Measurements from ENCODE around the gene AP1S1. TPM values are rescaled to one million over a fixed set of nuclear protein-coding genes. Genes with fewer than 3 reads are reported as not detected.
"Not testable (repeated sequence)": the region's sequence is repeated elsewhere in the genome, so short reads cannot be mapped to it uniquely, and the experiment has no call there.

AP1S1 gene
- total and polyA plus RNA-seq, 3 donors from 2014 or later, result 31.7 to 54.8 (median 46.3) TPM

- intact Hi-C loops (cut with DNase I; ENCODE audit: low total_unique reads), result no loop called here
- Histone ChIP-seq H3K27ac (no peak overlapping the region), H3K36me3 (ENCODE audit: low read depth, missing control alignments) (no peaks in the 10 kb centered on the region), H3K27me3 (no peaks in the 10 kb centered on the region), H3K4me3 (no peak overlapping the region), H3K4me1 (no peaks in the 10 kb centered on the region), H3K9me3 (no peaks in the 10 kb centered on the region)
- no peak for TF ChIP-seq POLR2A (IDR thresholded peaks at IDR 0.05)
- no peak for TF ChIP-seq CTCF (IDR thresholded peaks at IDR 0.05)
- DNase-seq, result no peak
- WGBS, 2 donors, result 84 to 86% methylated on average over 8 of the region's 8 CpGs
Observed at GRCh38 chr7:101189109-101189508, 34.8 kb downstream of the AP1S1 start.

- WGBS, 2 donors, result 89 to 90% methylated on average over 17 of the region's 17 CpGs
- TF ChIP-seq CTCF (IDR thresholded peaks at IDR 0.05) (no peak), POLR2A (IDR thresholded peaks at IDR 0.05) (no peak)
- H3K36me3 ChIP-seq (ENCODE audit: low read depth, missing control alignments), result no peaks in the 10 kb centered on the region
- no peaks in the 10 kb centered on the region for H3K27me3 ChIP-seq
- H3K27ac ChIP-seq, result no peak overlapping the region
- H3K9me3 ChIP-seq, result no peaks in the 10 kb centered on the region
- no peaks in the 10 kb centered on the region for H3K4me1 ChIP-seq
- intact Hi-C loops (cut with DNase I; ENCODE audit: low total_unique reads), result no loop called here
- H3K4me3 ChIP-seq, result no peak overlapping the region
- DNase-seq, result no peak
Observed at GRCh38 chr7:101195884-101196283, 41.6 kb downstream of the AP1S1 start.

GRCh38 chr7:101197991-101198390 is 43.7 kb downstream of the AP1S1 start:
- Histone ChIP-seq H3K36me3 (ENCODE audit: low read depth, missing control alignments) (no peaks in the 10 kb centered on the region), H3K27me3 (no peaks in the 10 kb centered on the region), H3K4me1 (peaks cover 6% of the 10 kb centered on the region), H3K4me3 (peak overlapping the region in 1 of 2 donors; percentile 15), H3K9me3 (no peaks in the 10 kb centered on the region), H3K27ac (no peak overlapping the region)
- intact Hi-C loops (cut with DNase I; ENCODE audit: low total_unique reads), result no loop called here
- DNase-seq, result no peak
- no peak for TF ChIP-seq CTCF (IDR thresholded peaks at IDR 0.05)
- TF ChIP-seq POLR2A (IDR thresholded peaks at IDR 0.05), result no peak
- 60 to 72% methylated on average over 4 to 21 of the region's 21 CpGs for WGBS, 2 donors

GRCh38 chr7:101198476-101198875 is 44.2 kb downstream of the AP1S1 start:
- Histone ChIP-seq H3K27ac (no peak overlapping the region), H3K9me3 (no peaks in the 10 kb centered on the region), H3K4me3 (no peak overlapping the region), H3K4me1 (peaks cover 6% of the 10 kb centered on the region), H3K27me3 (no peaks in the 10 kb centered on the region), H3K36me3 (ENCODE audit: low read depth, missing control alignments) (no peaks in the 10 kb centered on the region)
- WGBS, 2 donors, result 51 to 53% methylated on average over 8 to 14 of the region's 14 CpGs
- TF ChIP-seq POLR2A (IDR thresholded peaks at IDR 0.05) (no peak), CTCF (IDR thresholded peaks at IDR 0.05) (no peak)
- DNase-seq, result no peak
- intact Hi-C loops (cut with DNase I; ENCODE audit: low total_unique reads), result no loop called here

GRCh38 chr7:101199522-101199921 is 45.2 kb downstream of the AP1S1 start:
- H3K27ac ChIP-seq; DNase-seq; H3K9me3 ChIP-seq; H3K4me3 ChIP-seq; H3K36me3 ChIP-seq (ENCODE audit: low read depth, missing control alignments); H3K27me3 ChIP-seq; H3K4me1 ChIP-seq; intact Hi-C loops (cut with DNase I; ENCODE audit: low total_unique reads): not testable (repeated sequence)
- 93 to 100% methylated on average over 6 to 10 of the region's 10 CpGs for WGBS, 2 donors

Measured in testis (tissue), 3 donors.